Duodenal mucosa (tissue), 2 donors: ENCODE data around the gene SETD1A.
A peak's percentile ranks its signal among the peaks of the same experiment; 100 is the strongest.

Experiments
- H3K27ac ChIP-seq: one replicate; pipeline ENCODE4 v1.7.0; 2013; ENCODE audit warnings: low read depth, low read length
- H3K27me3 ChIP-seq, 2 donors: one replicate each; pipeline ENCODE4 v1.7.0; 2013; ENCODE audit warnings: low read length in 2 of 2, control low read depth in 1 of 2; ENCODE audit not compliant: insufficient read depth in 2 of 2, control insufficient read depth in 1 of 2
- H3K36me3 ChIP-seq, 2 donors: one replicate each; pipeline ENCODE4 v1.7.0; 2013; ENCODE audit warnings: low read length in 2 of 2, control low read depth in 1 of 2; ENCODE audit not compliant: insufficient read depth in 2 of 2, control insufficient read depth in 1 of 2
- H3K4me1 ChIP-seq, 2 donors: one replicate each; pipeline ENCODE4 v1.7.0; 2013; ENCODE audit warnings: low read length in 2 of 2, control low read depth in 1 of 2; ENCODE audit not compliant: insufficient read depth in 2 of 2, control insufficient read depth in 1 of 2
- H3K4me3 ChIP-seq, 2 donors: one replicate each; pipeline ENCODE4 v1.7.0; 2013; ENCODE audit warnings: low read length in 2 of 2, low read depth in 1 of 2
- H3K9ac ChIP-seq, 2 donors: one replicate each; pipeline ENCODE4 v1.7.0; 2013; ENCODE audit warnings: low read length in 2 of 2, low read depth in 1 of 2
- H3K9me3 ChIP-seq, 2 donors: one replicate each; pipeline ENCODE4 v1.7.0; 2013; ENCODE audit warnings: low read length in 2 of 2, control low read depth in 1 of 2; ENCODE audit not compliant: control insufficient read depth in 1 of 2

The SETD1A gene

DNA sequence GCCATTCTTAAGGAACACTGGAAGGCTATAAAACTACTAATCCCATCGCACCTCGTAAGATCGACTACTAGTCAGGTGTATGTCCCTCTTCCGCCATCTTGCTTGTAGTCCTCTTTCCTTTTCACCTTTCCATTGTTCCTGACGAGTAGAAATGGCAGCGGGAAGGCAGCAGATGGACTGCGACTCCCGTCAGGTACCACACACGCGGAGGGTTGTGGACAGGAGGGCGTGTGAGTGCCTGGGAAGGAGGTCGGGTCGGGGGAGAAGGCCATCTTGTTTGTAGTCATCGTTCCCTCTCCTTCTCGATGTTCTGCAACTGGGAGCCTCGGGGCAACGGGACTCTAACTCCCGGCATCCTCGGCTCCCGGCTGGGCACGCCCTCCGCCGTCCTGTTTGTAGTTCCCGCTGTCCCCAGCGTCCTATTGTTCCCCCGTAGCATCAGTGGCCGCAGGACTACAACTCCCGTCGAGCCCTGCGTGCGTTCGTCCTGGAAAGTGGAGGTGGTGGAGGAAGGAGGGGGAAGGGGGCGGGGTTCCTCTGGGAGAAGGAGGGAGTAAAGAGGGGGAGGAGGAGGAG is 34.5 kb upstream of the SETD1A start:
- peak overlapping the region; percentile 85 for H3K27ac ChIP-seq
- H3K4me1 ChIP-seq: peaks cover 7 to 12% of the 10 kb centered on the region in 2 donors
- H3K9ac ChIP-seq: peak overlapping the region; percentile 72 to 90
- H3K9me3 ChIP-seq: no peaks in the 10 kb centered on the region
- no peaks in the 10 kb centered on the region for H3K27me3 ChIP-seq
- peak overlapping the region; percentile 82 to 88 for H3K4me3 ChIP-seq
- H3K36me3 ChIP-seq: peaks cover 0 to 4% of the 10 kb centered on the region in 2 donors

GRCh38 chr16:30923554-30924075 is 33.9 kb upstream of the SETD1A start, which contains the start of gene FBXL19:
Gene FBXL19 (plus strand): TSS chr16:30923572. CDS start chr16:30925755, 2,183 bp downstream.
- peaks cover 0 to 4% of the 10 kb centered on the region in 2 donors for H3K36me3 ChIP-seq
- peaks cover 7 to 12% of the 10 kb centered on the region in 2 donors for H3K4me1 ChIP-seq
- peak within 1 kb of the TSS; percentile 82 to 88 for H3K4me3 ChIP-seq
- H3K27me3 ChIP-seq: no peaks in the 10 kb centered on the region
- no peaks in the 10 kb centered on the region for H3K9me3 ChIP-seq
- H3K27ac ChIP-seq: peak within 1 kb of the TSS; percentile 85
- peak within 1 kb of the TSS; percentile 72 to 90 for H3K9ac ChIP-seq

DNA sequence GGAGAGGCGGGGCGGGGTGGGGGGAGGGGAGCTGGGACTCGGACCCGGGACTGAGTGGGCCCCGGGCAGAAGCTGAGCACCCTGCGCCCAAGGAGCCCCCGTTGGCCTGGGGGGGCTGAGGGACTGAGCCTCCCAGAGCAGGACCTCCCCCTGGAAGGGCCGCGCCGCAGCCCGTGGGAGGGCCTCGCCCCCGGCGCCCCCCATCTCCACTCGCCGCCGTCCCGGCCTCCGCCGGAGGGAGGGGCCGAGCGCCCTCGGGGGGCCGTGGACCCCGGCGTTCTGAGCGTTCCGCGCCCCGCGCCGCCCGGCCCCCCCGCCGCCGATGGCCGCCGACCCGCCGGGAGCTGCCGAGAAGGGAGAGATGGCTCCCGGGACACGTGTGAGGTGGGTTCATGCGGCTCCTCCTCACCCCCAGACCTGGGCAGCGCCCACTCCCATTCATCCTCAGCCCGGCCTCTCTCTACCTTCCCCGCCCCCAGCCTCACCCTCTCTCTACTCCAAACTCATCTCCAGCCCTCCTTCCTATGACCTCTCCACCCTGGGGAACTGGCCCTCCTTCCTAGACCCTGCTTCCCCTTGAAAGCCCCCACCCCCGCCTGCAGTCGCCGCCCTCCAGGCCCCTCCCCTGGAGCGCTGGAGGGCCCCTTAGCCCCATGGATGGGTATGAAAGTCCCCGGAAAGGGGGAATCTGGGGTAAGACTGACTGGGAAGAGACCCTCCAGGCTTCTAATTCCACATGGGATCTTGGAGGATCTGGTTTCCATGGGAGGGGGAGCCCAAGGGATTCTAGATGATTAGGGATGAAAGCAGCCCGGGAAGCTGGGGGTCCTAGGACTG is 33.3 kb upstream of the SETD1A start:
- H3K4me1 ChIP-seq: peaks cover 7 to 12% of the 10 kb centered on the region in 2 donors
- peaks cover 4 to 6% of the 10 kb centered on the region in 2 donors for H3K36me3 ChIP-seq
- no peaks in the 10 kb centered on the region for H3K9me3 ChIP-seq
- H3K9ac ChIP-seq: peak overlapping the region; percentile 16 to 43
- H3K27me3 ChIP-seq: no peaks in the 10 kb centered on the region
- peak overlapping the region; percentile 33 to 64 for H3K4me3 ChIP-seq
- H3K27ac ChIP-seq: no peak overlapping the region

DNA sequence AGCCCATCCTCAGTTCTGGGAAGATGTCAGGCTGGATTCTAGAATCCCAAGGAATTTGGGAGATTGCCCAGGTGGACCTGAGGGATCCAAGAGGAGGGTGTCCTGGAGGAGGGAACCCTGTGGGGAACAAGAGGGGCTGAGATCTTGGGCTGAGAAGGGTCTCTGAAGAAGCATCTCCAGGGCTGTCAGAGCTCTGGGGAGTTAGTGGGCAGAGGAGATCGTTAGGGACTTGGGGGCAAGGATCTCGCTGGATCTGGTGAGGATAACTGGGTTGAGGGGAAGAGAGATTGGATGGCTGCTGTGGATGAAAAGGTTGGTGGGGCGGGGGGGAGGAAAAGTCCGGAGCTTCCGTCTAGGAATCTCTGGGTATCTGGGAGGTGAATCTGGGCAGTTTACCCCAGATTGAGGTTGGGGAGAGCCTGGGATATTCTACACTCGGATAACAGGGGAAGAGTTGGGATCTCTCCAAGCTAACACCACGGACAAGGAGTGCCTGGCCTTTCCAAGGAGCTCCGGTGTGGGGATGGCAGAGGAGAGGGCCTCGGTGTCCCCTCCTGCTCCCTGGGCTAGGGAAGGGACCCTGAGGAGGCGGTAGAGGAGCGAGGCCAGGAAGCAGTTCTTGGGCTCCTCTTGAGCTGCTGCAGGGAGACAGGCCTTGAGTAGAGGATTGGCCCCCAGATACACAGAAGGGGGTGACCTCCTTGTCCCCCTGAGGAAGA is 32.5 kb upstream of the SETD1A start:
- H3K9me3 ChIP-seq: no peaks in the 10 kb centered on the region
- H3K9ac ChIP-seq: peak overlapping the region in 1 of 2 donors; percentile 16
- H3K36me3 ChIP-seq: peaks cover 4 to 8% of the 10 kb centered on the region in 2 donors
- no peaks in the 10 kb centered on the region for H3K27me3 ChIP-seq
- peak overlapping the region; percentile 33 to 64 for H3K4me3 ChIP-seq
- H3K4me1 ChIP-seq: peaks cover 7 to 12% of the 10 kb centered on the region in 2 donors
- no peak overlapping the region for H3K27ac ChIP-seq

DNA sequence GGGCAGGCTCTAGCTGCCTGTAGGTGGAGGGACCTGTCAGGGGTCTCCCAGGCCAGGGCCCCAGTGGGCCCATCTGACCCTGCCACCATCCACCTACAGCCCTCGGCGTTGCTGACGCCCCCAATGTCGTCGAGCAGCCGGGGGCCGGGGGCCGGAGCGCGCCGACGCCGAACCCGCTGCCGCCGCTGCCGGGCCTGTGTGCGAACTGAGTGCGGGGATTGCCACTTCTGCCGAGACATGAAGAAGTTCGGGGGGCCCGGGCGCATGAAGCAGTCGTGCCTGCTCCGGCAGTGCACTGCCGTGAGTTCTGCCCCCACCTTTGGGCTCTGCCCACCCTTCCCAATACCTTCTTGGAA is 31.9 kb upstream of the SETD1A start:
- Histone ChIP-seq H3K4me3 (no peak overlapping the region), H3K27ac (no peak overlapping the region), H3K36me3 (peaks cover 4 to 13% of the 10 kb centered on the region in 2 donors), H3K9ac (no peak overlapping the region), H3K4me1 (peaks cover 7 to 12% of the 10 kb centered on the region in 2 donors), H3K9me3 (no peaks in the 10 kb centered on the region), H3K27me3 (no peaks in the 10 kb centered on the region)

DNA sequence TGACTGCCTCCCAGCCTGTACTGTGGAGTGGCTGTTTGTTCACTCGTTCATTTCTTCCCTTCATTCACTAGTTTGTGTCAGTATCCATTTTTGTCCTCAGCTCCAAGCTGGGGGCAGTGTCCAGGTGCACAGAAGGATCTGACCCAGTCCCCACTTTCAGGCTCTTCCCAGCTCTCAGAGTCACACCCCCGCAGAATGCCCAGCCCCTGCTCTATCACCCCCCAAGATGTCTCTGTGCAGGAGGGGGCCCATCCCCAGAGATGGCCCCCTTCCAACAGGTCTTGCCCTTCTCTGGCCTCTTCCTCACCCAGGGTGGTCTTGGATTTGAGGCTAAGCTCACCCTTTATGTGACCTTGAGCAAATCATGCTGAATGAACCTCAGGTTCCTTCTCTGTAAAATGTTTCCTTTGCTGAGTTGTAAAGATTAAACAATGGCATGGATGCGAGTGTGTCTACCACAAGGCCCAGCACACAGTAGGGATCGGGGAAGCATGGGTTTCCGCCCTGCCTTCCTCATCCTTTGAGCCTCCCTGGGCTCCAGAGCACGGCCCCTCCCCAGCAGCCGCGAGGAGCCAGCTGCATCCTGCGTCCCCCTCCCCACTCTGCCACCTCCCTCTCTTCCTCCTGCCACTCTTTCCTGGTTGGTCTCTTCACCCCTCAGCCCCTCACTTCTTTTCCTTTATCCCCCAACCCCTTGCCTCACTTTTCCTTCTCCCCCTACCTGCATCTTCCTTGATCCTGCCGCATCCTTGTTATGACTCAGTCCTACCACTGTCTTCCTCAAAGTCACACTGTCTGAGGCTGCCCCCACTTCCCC is 31.4 kb upstream of the SETD1A start:
- H3K36me3 ChIP-seq: peaks cover 4 to 19% of the 10 kb centered on the region in 2 donors
- no peak overlapping the region for H3K9ac ChIP-seq
- peaks cover 7 to 12% of the 10 kb centered on the region in 2 donors for H3K4me1 ChIP-seq
- H3K27me3 ChIP-seq: no peaks in the 10 kb centered on the region
- H3K27ac ChIP-seq: no peak overlapping the region
- no peak overlapping the region for H3K4me3 ChIP-seq
- H3K9me3 ChIP-seq: no peaks in the 10 kb centered on the region

DNA sequence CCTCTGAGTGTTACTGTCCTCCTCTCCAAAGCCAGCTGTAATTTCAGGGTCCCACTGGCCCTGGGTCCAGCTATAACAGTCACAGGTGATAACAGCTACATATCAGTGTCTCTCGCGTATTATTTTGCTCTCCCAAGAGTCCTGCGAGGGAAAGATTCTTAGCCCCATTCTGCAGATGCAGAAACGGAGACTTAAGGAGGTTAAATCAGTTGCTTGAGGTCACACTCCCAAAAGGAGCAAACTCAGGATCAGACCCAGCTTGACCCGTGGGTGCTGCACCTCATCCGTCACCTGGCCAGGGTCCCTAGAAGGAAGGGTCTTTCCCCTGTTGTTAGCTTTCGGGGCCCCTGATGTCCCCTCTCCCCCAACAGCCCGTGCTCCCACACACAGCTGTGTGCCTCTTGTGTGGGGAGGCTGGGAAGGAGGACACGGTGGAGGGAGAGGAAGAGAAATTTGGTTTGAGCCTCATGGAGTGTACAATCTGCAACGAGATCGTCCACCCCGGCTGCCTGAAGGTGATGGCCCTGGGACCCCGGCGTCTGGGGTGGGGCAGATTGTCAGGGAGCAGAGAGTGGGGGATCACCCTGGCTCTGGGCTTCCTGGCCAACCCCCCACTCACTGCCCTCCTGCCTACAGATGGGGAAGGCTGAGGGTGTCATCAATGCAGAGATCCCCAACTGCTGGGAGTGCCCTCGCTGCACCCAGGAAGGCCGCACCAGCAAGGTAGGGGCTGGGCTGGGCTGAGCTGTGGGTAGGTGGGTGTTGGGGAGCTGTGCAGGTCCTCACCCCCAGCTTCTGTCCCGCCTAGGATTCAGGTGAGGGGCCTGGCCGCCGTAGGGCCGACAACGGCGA is 30.4 kb upstream of the SETD1A start:
- H3K36me3 ChIP-seq: peaks cover 8 to 24% of the 10 kb centered on the region in 2 donors
- peaks cover 4 to 7% of the 10 kb centered on the region in 2 donors for H3K4me1 ChIP-seq
- H3K27ac ChIP-seq: no peak overlapping the region
- no peaks in the 10 kb centered on the region for H3K27me3 ChIP-seq
- no peak overlapping the region for H3K9ac ChIP-seq
- no peak overlapping the region for H3K4me3 ChIP-seq
- H3K9me3 ChIP-seq: no peaks in the 10 kb centered on the region

- no peaks in the 10 kb centered on the region for H3K27me3 ChIP-seq
- H3K9ac ChIP-seq: no peak overlapping the region
- H3K4me1 ChIP-seq: peaks cover 4 to 7% of the 10 kb centered on the region in 2 donors
- no peak overlapping the region for H3K27ac ChIP-seq
- H3K9me3 ChIP-seq: no peaks in the 10 kb centered on the region
- H3K36me3 ChIP-seq: peaks cover 9 to 30% of the 10 kb centered on the region in 2 donors
- H3K4me3 ChIP-seq: no peak overlapping the region
Observed at GRCh38 chr16:30927789-30928378, 29.7 kb upstream of the SETD1A start.
